Measurements from ENCODE around the gene PTBP3.

GRCh38 chr9:112382501-112383364, 49.3 kb upstream of the PTBP3 start:
- TF ChIP-seq POLR2A (IDR thresholded peaks at IDR 0.05; ENCODE audit: low read depth, low read length): no peak
- TF ChIP-seq POLR2AphosphoS5 (IDR thresholded peaks at IDR 0.05; ENCODE audit: low read depth, low read length): no peak
- TF ChIP-seq POU2F2 (IDR thresholded peaks at IDR 0.05; ENCODE audit: low read depth, low read length): no peak
- no peak for TF ChIP-seq TAF1 (IDR thresholded peaks at IDR 0.05; ENCODE audit: low read depth, low read length)

All from GM12891 (cell line).